Measurements from ENCODE around the gene RAB13. TPM values are rescaled to one million over a fixed set of nuclear protein-coding genes. Genes with fewer than 3 reads are reported as not detected.
"Not testable (repeated sequence)": the region's sequence is repeated elsewhere in the genome, so short reads cannot be mapped to it uniquely, and the experiment has no call there.

Gene RAB13
- polyA plus RNA-seq (ENCODE audit: low read depth in 6 of 6), result 1 to 10 TPM in 3 of 6 donors, under 1 TPM in 1, not detected in 2; 0.88 to 2.6 (median 1.5) TPM

DNA sequence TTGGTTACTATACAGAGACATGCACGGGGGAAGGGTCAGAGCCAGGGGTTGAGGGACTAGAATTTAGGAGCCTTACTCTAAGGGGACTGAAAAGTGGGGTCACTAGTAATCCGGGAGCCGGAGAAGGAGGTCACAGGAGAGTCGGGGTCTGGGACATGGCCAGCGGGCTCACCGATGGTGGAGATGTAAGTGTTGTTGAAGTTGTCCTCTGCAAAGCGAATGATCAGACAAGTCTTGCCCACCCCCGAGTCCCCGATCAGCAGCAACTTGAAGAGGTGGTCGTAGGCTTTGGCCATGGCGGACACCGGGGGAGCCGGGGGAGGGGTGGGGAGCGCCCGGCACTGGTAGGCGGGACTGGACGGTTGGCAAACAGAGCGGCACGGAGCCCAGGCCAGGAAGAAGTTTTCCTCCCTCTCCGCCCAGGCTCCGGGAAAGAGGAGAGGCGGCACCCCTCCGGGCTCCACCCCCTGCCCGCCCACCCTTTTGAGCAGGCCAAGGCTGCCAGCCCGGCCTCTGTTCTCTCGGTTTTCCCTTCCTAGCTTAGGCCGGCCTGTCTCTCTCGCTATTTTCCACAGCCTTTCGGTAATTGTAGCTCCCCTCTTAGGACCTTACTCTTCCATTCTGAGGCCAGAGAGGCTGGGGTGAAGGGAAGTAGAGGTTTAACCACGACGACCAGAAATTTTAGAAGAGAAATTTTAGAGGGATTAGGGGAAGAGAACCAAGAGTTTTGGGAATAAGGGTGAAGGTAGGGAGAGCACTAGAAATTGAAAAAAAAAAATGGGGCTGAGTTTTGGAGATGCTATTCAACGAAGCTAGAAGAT is at the start of gene RAB13:
Gene RAB13, minus strand, starts transcription at position 399 of the 821 bp plus-strand sequence. Its CDS starts 103 bp downstream, at position 296.
- H3K27ac Mint-ChIP-seq, result peak within 1 kb of the TSS; percentile 82 to 98 (median 94)
- peaks cover 33 to 46% (median 38%) of the 10 kb centered on the region in 3 donors for H3K4me1 Mint-ChIP-seq
- peak within 1 kb of the TSS; percentile 81 to 92 (median 87) for H3K4me3 Mint-ChIP-seq
- H3K36me3 Mint-ChIP-seq, result peaks cover 0 to 6% of the 10 kb centered on the region in 2 donors
- ATAC-seq (ENCODE audit: low read depth in 2 of 2), result no peak
- DNase-seq, result no peak
- H3K27me3 Mint-ChIP-seq, result no peaks in the 10 kb centered on the region
- H3K9me3 Mint-ChIP-seq, result no peaks in the 10 kb centered on the region

DNA sequence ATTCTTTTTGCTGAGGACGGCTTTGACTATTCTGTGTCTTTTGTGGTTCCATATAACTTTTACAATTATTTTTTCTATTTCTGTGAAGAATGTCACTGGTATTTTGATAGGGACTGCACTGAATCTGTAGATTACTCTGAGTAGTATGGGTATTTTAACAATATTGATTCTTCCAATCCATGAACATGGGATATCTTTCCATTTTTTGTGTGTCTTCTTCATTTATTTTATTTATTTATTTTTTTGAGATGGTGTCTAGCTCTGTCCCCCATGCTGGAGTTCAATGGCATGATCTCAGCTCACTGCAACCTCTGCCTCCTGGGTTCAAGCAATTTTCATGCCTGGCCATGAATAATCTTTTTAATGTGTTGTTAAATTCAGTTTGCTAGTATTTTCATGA is 47.6 kb upstream of the RAB13 start:
- H3K4me1 Mint-ChIP-seq; H3K27ac Mint-ChIP-seq; ATAC-seq (ENCODE audit: low read depth in 2 of 2): not testable (repeated sequence)

DNA sequence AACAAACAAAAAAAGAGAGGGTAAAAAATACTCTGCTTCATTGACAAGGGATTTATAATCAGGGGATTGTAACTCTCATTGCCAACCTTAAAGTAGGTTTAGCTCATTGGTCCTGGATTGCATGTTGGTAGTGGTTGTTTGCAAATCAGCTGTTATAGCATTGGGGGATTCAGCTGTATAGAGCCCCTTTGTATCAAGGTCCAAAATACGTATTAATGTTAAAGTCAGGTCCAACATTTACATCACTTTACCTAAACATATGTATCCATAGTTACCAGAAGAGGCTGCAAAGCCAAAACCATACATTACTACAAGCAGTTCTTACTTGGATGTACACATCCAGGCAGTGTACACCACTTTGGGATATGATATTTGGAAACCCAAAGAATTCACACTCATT is 33.8 kb upstream of the RAB13 start:
- Mint-ChIP-seq H3K4me1 (no peaks in the 10 kb centered on the region), H3K9me3 (no peaks in the 10 kb centered on the region), H3K36me3 (no peaks in the 10 kb centered on the region), H3K4me3 (no peak overlapping the region), H3K27ac (no peak overlapping the region), H3K27me3 (no peaks in the 10 kb centered on the region)
- no peak for DNase-seq
- ATAC-seq (ENCODE audit: low read depth in 2 of 2), result no peak

More for the DNA sequence above, 47.6 kb upstream of the RAB13 start:
- H3K36me3 Mint-ChIP-seq, DNase-seq, H3K4me3 Mint-ChIP-seq, H3K27me3 Mint-ChIP-seq, H3K9me3 Mint-ChIP-seq: not testable (repeated sequence)

DNA sequence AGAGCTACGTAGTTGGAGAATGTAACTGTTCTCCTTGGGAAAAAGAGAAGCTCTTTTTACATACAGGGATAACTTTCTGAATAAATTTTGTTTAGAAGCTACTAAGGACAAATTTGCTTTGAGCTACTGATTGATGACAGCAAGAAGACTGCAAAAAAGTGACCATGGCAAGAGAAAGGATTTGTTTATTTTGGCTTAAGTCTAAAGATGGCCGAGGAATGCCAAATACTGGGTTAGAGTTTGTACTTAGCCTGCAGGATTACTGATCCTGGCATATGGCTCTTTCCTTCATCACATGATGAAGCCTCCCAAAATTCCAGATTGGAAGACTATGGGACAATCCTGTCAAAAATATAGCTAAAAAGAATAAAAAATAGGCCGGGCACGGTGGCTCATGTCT is 33.1 kb upstream of the RAB13 start:
- H3K36me3 Mint-ChIP-seq, result no peaks in the 10 kb centered on the region
- no peak for ATAC-seq (ENCODE audit: low read depth in 2 of 2)

DNA sequence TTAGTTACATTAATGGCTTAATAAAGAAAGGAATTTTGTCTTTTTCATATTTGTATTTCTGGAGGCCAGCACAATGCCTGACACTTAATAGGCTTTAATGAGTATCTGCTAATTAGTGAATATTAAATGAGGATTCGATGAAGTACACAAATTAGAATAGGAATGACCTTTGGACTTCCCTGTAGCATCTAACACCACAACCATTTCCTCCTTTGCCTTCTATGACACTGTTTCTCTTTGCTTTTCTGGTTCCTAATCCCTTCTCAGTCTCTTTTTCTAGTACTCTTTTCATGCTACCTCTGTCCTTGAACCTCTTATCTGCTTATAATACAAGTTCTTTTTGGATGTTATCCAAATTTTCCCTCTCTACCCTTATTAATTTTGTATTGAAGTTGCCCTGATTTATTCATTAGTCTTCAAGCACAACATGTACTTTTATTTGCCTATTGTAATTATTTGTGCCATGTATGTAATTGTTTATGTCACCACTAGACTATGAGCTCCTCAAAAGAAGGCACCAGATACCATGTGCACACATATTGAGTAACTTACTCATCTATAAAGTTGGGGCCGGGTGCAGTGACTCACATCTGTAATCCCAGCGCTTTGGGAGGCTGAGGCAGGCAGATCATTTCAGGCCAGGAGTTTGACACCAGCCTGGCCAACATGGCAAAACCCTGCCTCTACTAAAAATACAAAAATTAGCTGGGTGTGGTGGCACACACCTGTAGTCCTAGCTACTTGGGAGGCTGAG is 28.2 kb upstream of the RAB13 start:
- no peak for ATAC-seq (ENCODE audit: low read depth in 2 of 2)
- Mint-ChIP-seq H3K27ac (peak overlapping the region in 1 of 6 donors; percentile 41), H3K4me3 (no peak overlapping the region), H3K9me3 (no peaks in the 10 kb centered on the region), H3K36me3 (peaks cover 0 to 9% of the 10 kb centered on the region in 2 donors), H3K4me1 (no peaks in the 10 kb centered on the region), H3K27me3 (no peaks in the 10 kb centered on the region)
- DNase-seq, result no peak

More for the DNA sequence above, 33.1 kb upstream of the RAB13 start:
- Mint-ChIP-seq H3K27ac (no peak overlapping the region), H3K4me1 (no peaks in the 10 kb centered on the region), H3K27me3 (no peaks in the 10 kb centered on the region), H3K9me3 (no peaks in the 10 kb centered on the region), H3K4me3 (no peak overlapping the region)
- DNase-seq, result no peak

DNA sequence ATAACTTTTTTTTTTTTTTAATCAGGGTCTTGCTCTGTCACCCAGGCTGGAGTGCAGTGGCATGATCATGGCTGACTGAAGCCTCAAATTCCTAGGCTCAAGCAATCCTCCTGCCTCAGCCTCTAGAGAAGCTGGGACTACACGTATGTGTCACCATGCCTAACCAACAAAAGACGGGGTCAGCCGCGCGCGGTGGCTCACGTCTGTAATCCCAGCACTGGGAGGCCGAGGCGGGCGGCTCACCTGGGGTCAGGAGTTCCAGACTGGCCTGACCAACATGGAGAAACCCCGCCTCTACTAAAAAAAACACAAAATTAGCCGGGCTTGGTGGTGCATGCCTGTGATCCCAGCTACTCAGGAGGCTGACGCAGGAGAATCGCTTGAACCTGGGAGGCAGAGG is 26.4 kb upstream of the RAB13 start:
- DNase-seq; H3K4me1 Mint-ChIP-seq; H3K27ac Mint-ChIP-seq; ATAC-seq (ENCODE audit: low read depth in 2 of 2); H3K36me3 Mint-ChIP-seq; H3K27me3 Mint-ChIP-seq; H3K9me3 Mint-ChIP-seq; H3K4me3 Mint-ChIP-seq: not testable (repeated sequence)

DNA sequence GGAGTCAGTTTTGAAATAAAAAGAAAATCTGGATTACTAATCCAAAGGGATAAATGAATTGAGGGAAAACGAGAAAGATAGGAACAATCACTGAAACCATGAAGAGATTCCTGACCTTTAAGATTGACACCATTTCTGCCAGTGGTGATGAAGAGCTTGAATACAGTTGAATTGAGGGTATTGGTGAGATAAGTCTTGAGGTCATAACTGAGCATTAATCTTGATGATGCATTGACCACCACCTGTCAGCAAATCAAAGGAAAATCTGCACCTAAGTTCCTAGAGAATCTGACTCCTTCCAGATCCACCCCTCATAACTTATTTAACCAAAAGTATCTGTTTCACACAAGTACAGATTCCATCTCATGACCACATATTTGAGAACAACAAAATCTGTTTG is 26.0 kb upstream of the RAB13 start:
- ATAC-seq (ENCODE audit: low read depth in 2 of 2) (no peak), DNase-seq (no peak)
- Mint-ChIP-seq H3K27ac (no peak overlapping the region), H3K36me3 (peaks cover 0 to 9% of the 10 kb centered on the region in 2 donors), H3K4me3 (no peak overlapping the region), H3K4me1 (no peaks in the 10 kb centered on the region), H3K27me3 (no peaks in the 10 kb centered on the region), H3K9me3 (no peaks in the 10 kb centered on the region)

DNA sequence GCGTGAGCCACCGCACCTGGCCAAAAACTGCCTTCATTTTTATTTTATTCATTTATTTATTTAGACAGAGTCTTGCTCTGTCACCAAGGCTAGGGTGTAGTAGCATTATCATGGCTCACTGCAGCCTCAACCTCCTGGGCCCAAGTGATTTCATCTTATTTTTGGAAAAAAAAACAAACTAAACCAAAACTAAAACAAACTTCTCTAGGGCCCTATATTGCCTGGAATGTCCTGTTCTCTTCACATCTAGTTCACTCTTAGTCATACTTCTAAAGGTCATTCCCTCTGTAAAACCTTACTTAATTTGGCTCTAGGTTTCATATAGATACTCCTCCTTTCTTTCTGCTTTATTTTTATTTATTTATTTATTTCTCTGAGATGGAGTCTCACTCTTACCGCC is 20.0 kb upstream of the RAB13 start:
- DNase-seq, result no peak
- Mint-ChIP-seq H3K27ac (no peak overlapping the region), H3K9me3 (no peaks in the 10 kb centered on the region), H3K36me3 (peaks cover 0 to 3% of the 10 kb centered on the region in 2 donors), H3K4me3 (no peak overlapping the region), H3K27me3 (no peaks in the 10 kb centered on the region), H3K4me1 (no peaks in the 10 kb centered on the region)
- ATAC-seq (ENCODE audit: low read depth in 2 of 2), result no peak

DNA sequence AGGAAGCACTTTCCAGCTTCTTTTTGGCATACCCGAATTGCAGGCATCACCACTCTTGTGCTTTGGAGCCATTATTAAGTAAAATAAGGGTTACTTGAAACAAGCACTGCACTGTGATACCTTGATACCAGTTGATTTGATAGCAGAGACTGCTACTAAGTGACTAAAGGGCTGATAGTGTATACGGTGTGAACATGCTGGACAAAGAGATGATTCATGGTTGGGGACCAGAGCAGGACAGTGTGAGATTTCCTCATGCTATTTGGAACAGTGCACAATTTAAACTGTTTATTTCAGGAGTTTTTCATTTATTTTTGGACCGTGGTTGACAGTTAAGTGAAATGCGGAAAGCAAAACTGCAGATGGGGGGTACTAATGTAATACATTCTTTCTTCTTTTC is 14.3 kb upstream of the RAB13 start:
- DNase-seq (no peak), ATAC-seq (ENCODE audit: low read depth in 2 of 2) (no peak)
- peak overlapping the region in 1 of 6 donors; percentile 10 for H3K27ac Mint-ChIP-seq
- no peaks in the 10 kb centered on the region for H3K27me3 Mint-ChIP-seq
- peaks cover 0 to 4% (median 2%) of the 10 kb centered on the region in 3 donors for H3K4me1 Mint-ChIP-seq
- H3K36me3 Mint-ChIP-seq, result peaks cover 5 to 7% of the 10 kb centered on the region in 2 donors
- H3K4me3 Mint-ChIP-seq, result no peak overlapping the region
- H3K9me3 Mint-ChIP-seq, result no peaks in the 10 kb centered on the region

DNA sequence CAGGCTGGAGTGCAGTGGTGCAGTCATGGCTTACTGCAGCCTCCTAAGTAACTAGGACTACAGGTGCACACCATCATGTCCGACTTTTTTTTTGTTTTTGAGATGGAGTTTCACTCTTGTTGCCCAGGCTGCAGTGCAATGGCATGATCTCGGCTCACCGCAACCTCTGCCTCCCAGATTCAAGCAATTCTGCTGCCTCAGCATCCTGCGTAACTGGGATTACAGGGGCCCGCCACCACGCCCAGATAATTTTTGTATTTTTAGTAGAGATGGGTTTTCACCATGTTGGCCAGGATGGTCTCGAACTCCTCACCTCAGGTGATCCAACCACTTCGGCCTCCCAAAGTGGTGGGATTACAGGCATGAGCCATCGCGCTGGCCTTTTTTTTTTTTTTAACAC is 10.7 kb upstream of the RAB13 start:
- Mint-ChIP-seq H3K36me3 (peaks cover 19 to 21% of the 10 kb centered on the region in 2 donors), H3K4me1 (peaks cover 8 to 24% (median 11%) of the 10 kb centered on the region in 3 donors)
- DNase-seq; ATAC-seq (ENCODE audit: low read depth in 2 of 2); H3K27me3 Mint-ChIP-seq; H3K4me3 Mint-ChIP-seq; H3K27ac Mint-ChIP-seq; H3K9me3 Mint-ChIP-seq: not testable (repeated sequence)

DNA sequence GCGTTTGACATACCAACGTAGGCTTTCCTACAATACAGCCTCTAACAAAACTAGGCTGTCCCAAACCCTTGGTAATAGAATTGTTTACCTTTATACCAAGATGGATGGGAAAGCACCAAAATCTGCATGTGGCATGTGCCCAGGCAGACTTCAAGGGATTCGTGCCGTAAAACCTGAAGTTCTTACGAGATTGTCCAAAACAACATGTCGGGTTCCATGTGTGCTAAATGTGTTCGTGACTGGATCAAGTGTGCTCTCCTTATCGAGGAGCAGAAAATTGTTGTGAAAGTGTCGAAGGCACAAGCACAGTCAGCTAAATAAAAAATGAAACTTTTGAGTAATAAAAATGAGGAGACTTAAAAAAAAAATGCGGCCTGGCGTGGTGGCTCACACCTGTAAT is 9.5 kb upstream of the RAB13 start:
- Mint-ChIP-seq H3K27ac (peak overlapping the region in 2 of 6 donors; percentile 55 to 67), H3K27me3 (no peaks in the 10 kb centered on the region), H3K9me3 (no peaks in the 10 kb centered on the region), H3K4me1 (peaks cover 19 to 35% (median 20%) of the 10 kb centered on the region in 3 donors), H3K36me3 (peaks cover 27 to 28% of the 10 kb centered on the region in 2 donors), H3K4me3 (peak overlapping the region in 1 of 8 donors; percentile 28)
- no peak for DNase-seq
- no peak for ATAC-seq (ENCODE audit: low read depth in 2 of 2)

DNA sequence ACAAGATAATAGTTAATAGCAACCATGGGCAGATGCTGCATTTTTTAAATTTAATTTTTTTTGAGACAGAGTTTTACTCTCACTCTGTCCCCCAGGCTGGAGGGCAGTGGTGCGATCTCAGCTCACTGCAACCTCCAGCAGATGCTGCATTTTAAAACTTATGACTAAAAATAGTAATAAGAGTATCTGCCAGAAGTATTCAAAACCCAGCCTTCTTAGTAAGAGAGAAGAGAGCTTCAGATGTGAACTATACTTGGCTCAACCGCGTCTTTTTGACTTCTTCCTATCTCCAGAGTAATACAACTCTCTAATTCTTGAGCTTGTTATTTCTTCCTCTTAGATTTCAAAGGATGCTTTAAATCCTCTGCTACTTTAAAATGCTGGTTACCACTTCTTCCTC is 9.1 kb upstream of the RAB13 start:
- Mint-ChIP-seq H3K9me3 (no peaks in the 10 kb centered on the region), H3K36me3 (peaks cover 27 to 32% of the 10 kb centered on the region in 2 donors)

DNA sequence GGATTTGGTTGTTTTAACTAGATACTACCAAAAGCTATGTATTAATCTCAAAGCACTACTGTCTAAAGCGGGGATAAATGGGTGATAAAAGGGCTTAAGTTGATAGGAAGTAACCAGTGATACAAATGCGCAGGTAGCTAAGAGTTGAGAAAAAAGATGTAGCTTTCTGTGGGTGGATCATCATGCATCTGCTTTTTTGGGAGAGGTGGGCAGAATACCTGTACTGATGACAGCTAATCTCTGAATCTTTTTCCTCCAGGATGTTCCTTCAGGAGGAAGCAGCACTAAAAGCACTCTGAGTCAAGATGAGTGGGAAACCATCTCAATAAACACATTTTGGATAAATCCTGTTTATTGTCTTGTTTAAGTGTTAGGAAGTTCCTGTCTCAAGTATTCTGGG is 5.7 kb upstream of the RAB13 start:
- Mint-ChIP-seq H3K27ac (peak overlapping the region; percentile 98 to 100 (median 100)), H3K9me3 (no peaks in the 10 kb centered on the region), H3K27me3 (no peaks in the 10 kb centered on the region), H3K4me1 (peaks cover 31 to 49% (median 35%) of the 10 kb centered on the region in 3 donors), H3K36me3 (peaks cover 27 to 32% of the 10 kb centered on the region in 2 donors), H3K4me3 (peak overlapping the region; percentile 93 to 100 (median 97))
- ATAC-seq (ENCODE audit: low read depth in 2 of 2), result no peak
- no peak for DNase-seq

More for the DNA sequence above, 9.1 kb upstream of the RAB13 start:
- Mint-ChIP-seq H3K4me1 (peaks cover 23 to 39% (median 24%) of the 10 kb centered on the region in 3 donors), H3K27me3 (no peaks in the 10 kb centered on the region), H3K4me3 (peak overlapping the region in 1 of 8 donors; percentile 28), H3K27ac (peak overlapping the region in 2 of 6 donors; percentile 55 to 67)
- no peak for ATAC-seq (ENCODE audit: low read depth in 2 of 2)
- no peak for DNase-seq

Measured in naive B cell (primary cell).